ENCODE results near the gene RASSF6. TPM values are rescaled to one million over a fixed set of nuclear protein-coding genes. Genes with fewer than 3 reads are reported as not detected.

RASSF6 gene
- total RNA-seq, 1 experiment from 2014 or later: 0.15 TPM

DNA sequence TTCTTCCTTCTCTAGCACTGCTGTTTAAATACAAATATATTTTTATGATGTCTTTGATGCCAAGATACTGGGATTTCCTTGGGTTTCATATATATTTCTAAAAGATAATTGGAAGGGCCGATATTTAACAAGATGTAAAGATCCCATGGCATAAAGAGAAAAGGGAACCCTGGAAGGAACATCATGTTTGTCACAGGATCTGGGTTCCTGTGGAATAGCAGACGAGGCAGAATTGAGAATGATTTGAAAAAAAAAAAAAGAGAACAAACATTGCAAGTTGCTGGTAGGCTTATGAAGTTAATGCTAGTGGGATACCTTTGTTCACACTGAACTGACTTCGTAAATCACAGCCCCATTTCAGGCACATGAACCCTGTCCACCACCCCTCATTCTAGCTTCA lies 33.6 kb downstream of the RASSF6 start:
- ChIA-PET CTCF (no interaction called here), POLR2A (no interaction called here)
- Mint-ChIP-seq H3K36me3 (no peaks in the 10 kb centered on the region), H3K27ac (no peak overlapping the region), H3K27me3 (ENCODE audit: low read depth) (no peaks in the 10 kb centered on the region), H3K9me3 (no peaks in the 10 kb centered on the region), H3K4me3 (no peak overlapping the region), H3K4me1 (peaks cover 30% of the 10 kb centered on the region)
- no peak for DNase-seq (ENCODE audit: low spot score)
- no peak for ATAC-seq
- TF ChIP-seq NR2C2 (CRISPR knock-in tag; IDR thresholded peaks at IDR 0.05) (no peak), MYBL2 (CRISPR knock-in tag; IDR thresholded peaks at IDR 0.05) (no peak), ZNF232 (CRISPR knock-in tag; IDR thresholded peaks at IDR 0.05) (no peak), GRHL2 (CRISPR knock-in tag; IDR thresholded peaks at IDR 0.05; ENCODE audit: insufficient replicate concordance, severe bottlenecking) (no peak), FOXJ3 (CRISPR knock-in tag; IDR thresholded peaks at IDR 0.05; ENCODE audit: borderline replicate concordance) (no peak), RORB (CRISPR knock-in tag; IDR thresholded peaks at IDR 0.05) (no peak), ZNF138 (CRISPR knock-in tag; conservative IDR thresholded peaks at IDR 0.05) (no peak)
- TF ChIP-seq, protein P1, sequence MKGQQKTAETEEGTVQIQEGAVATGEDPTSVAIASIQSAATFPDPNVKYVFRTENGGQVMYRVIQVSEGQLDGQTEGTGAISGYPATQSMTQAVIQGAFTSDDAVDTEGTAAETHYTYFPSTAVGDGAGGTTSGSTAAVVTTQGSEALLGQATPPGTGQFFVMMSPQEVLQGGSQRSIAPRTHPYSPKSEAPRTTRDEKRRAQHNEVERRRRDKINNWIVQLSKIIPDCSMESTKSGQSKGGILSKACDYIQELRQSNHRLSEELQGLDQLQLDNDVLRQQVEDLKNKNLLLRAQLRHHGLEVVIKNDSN (CRISPR knock-in tag; IDR thresholded peaks at IDR 0.05): no peak
- TF ChIP-seq, protein P2, sequence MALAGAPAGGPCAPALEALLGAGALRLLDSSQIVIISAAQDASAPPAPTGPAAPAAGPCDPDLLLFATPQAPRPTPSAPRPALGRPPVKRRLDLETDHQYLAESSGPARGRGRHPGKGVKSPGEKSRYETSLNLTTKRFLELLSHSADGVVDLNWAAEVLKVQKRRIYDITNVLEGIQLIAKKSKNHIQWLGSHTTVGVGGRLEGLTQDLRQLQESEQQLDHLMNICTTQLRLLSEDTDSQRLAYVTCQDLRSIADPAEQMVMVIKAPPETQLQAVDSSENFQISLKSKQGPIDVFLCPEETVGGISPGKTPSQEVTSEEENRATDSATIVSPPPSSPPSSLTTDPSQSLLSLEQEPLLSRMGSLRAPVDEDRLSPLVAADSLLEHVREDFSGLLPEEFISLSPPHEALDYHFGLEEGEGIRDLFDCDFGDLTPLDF (CRISPR knock-in tag; IDR thresholded peaks at IDR 0.05): no peak

DNA sequence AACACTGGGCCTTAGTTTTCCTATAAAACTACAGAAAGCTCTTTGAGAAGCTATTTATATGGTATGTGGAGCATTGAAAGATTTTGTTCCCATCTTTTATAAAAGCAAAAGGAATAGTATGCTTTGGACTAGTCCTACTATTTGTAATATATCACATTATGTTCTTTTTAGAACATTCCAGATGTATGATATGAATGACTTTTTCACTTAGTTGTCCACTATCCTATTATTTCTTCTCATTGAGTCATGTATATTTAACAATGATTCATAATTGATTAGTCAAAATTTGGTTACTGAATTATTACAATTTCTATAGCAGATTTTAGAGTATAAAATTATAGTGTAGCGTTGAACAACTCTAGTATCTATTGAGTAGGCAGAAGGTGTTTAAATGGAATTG lies 34.2 kb downstream of the RASSF6 start:
- Mint-ChIP-seq H3K27me3 (ENCODE audit: low read depth) (no peaks in the 10 kb centered on the region), H3K4me1 (peaks cover 36% of the 10 kb centered on the region), H3K9me3 (no peaks in the 10 kb centered on the region), H3K4me3 (no peak overlapping the region), H3K36me3 (no peaks in the 10 kb centered on the region), H3K27ac (no peak overlapping the region)
- no peak for ATAC-seq
- DNase-seq (ENCODE audit: low spot score): no peak
- POLR2A ChIA-PET: no interaction called here
- CTCF ChIA-PET: interaction anchor here (0.9 to 1.4 kb wide), 2 partner anchors 12 to 140 kb away, joined by 3 to 6 read pairs; no protein-coding TSS in a partner anchor
- TF ChIP-seq, protein P3, sequence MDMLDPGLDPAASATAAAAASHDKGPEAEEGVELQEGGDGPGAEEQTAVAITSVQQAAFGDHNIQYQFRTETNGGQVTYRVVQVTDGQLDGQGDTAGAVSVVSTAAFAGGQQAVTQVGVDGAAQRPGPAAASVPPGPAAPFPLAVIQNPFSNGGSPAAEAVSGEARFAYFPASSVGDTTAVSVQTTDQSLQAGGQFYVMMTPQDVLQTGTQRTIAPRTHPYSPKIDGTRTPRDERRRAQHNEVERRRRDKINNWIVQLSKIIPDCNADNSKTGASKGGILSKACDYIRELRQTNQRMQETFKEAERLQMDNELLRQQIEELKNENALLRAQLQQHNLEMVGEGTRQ (CRISPR knock-in tag; IDR thresholded peaks at IDR 0.05): no peak

DNA sequence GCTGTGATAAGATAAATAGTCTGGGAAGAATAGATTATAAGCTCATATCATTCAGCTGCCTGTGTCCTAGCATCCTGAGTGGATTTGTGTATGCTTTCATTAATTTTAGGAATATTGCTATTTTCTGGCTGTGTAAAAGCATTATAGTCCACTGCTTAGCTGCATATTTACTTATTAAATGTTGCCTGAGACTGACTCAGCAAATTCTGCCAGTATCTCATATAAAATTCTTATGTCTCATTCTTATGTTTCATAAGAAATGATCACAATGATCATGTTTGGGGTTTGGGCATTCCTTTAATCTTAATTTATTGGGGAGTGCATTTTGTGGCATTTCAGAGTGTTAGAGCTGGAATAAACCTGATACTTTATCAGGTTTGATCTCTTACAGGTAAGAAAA lies 34.9 kb downstream of the RASSF6 start:
- H3K36me3 Mint-ChIP-seq: no peaks in the 10 kb centered on the region
- no peak overlapping the region for H3K4me3 Mint-ChIP-seq
- ChIA-PET POLR2A (no interaction called here), CTCF (interaction anchor here (0.9 to 1.4 kb wide), 2 partner anchors 11 to 139 kb away, joined by 3 to 6 read pairs; no protein-coding TSS in a partner anchor)
- ATAC-seq (no peak), DNase-seq (ENCODE audit: low spot score) (no peak)
- no peak overlapping the region for H3K27ac Mint-ChIP-seq
- peaks cover 36% of the 10 kb centered on the region for H3K4me1 Mint-ChIP-seq
- H3K9me3 Mint-ChIP-seq: no peaks in the 10 kb centered on the region
- H3K27me3 Mint-ChIP-seq (ENCODE audit: low read depth): no peaks in the 10 kb centered on the region
- TF ChIP-seq, protein P4, sequence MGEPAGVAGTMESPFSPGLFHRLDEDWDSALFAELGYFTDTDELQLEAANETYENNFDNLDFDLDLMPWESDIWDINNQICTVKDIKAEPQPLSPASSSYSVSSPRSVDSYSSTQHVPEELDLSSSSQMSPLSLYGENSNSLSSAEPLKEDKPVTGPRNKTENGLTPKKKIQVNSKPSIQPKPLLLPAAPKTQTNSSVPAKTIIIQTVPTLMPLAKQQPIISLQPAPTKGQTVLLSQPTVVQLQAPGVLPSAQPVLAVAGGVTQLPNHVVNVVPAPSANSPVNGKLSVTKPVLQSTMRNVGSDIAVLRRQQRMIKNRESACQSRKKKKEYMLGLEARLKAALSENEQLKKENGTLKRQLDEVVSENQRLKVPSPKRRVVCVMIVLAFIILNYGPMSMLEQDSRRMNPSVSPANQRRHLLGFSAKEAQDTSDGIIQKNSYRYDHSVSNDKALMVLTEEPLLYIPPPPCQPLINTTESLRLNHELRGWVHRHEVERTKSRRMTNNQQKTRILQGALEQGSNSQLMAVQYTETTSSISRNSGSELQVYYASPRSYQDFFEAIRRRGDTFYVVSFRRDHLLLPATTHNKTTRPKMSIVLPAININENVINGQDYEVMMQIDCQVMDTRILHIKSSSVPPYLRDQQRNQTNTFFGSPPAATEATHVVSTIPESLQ (CRISPR knock-in tag; IDR thresholded peaks at IDR 0.05): no peak
- TF ChIP-seq, protein P5, sequence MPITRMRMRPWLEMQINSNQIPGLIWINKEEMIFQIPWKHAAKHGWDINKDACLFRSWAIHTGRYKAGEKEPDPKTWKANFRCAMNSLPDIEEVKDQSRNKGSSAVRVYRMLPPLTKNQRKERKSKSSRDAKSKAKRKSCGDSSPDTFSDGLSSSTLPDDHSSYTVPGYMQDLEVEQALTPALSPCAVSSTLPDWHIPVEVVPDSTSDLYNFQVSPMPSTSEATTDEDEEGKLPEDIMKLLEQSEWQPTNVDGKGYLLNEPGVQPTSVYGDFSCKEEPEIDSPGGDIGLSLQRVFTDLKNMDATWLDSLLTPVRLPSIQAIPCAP (CRISPR knock-in tag; IDR thresholded peaks at IDR 0.05): no peak
- TF ChIP-seq TP53 (CRISPR knock-in tag; IDR thresholded peaks at IDR 0.05) (no peak), NFYB (CRISPR knock-in tag; conservative IDR thresholded peaks at IDR 0.05; ENCODE audit: low read depth) (no peak), KAT7 (CRISPR knock-in tag; IDR thresholded peaks at IDR 0.05; ENCODE audit: borderline replicate concordance) (no peak), CREB1 (CRISPR knock-in tag; IDR thresholded peaks at IDR 0.05) (no peak), JUN (CRISPR knock-in tag; IDR thresholded peaks at IDR 0.05) (no peak), TEAD1 (CRISPR knock-in tag; IDR thresholded peaks at IDR 0.05) (no peak), ATF1 (CRISPR knock-in tag; IDR thresholded peaks at IDR 0.05) (no peak), ELF4 (CRISPR knock-in tag; IDR thresholded peaks at IDR 0.05; ENCODE audit: low read depth) (no peak), MXD4 (CRISPR knock-in tag; IDR thresholded peaks at IDR 0.05; ENCODE audit: borderline replicate concordance) (no peak), NFATC4 (CRISPR knock-in tag; IDR thresholded peaks at IDR 0.05) (no peak), JAZF1 (CRISPR knock-in tag; IDR thresholded peaks at IDR 0.05) (no peak)
- TF ChIP-seq, protein P6, sequence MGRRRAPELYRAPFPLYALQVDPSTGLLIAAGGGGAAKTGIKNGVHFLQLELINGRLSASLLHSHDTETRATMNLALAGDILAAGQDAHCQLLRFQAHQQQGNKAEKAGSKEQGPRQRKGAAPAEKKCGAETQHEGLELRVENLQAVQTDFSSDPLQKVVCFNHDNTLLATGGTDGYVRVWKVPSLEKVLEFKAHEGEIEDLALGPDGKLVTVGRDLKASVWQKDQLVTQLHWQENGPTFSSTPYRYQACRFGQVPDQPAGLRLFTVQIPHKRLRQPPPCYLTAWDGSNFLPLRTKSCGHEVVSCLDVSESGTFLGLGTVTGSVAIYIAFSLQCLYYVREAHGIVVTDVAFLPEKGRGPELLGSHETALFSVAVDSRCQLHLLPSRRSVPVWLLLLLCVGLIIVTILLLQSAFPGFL (CRISPR knock-in tag; IDR thresholded peaks at IDR 0.05; ENCODE audit: borderline replicate concordance): no peak
- TF ChIP-seq, protein P7, sequence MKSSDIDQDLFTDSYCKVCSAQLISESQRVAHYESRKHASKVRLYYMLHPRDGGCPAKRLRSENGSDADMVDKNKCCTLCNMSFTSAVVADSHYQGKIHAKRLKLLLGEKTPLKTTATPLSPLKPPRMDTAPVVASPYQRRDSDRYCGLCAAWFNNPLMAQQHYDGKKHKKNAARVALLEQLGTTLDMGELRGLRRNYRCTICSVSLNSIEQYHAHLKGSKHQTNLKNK (CRISPR knock-in tag; IDR thresholded peaks at IDR 0.05): no peak
- TF ChIP-seq, protein P8, sequence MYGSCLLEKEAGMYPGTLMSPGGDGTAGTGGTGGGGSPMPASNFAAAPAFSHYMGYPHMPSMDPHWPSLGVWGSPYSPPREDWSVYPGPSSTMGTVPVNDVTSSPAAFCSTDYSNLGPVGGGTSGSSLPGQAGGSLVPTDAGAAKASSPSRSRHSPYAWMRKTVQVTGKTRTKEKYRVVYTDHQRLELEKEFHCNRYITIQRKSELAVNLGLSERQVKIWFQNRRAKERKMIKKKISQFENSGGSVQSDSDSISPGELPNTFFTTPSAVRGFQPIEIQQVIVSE (CRISPR knock-in tag; IDR thresholded peaks at IDR 0.05; ENCODE audit: borderline replicate concordance): no peak

Measured in WTC11 (cell line).